NCI-H69 (cell line): ENCODE results near the gene PAMR1.
"Not testable (repeated sequence)": the region's sequence is repeated elsewhere in the genome, so short reads cannot be mapped to it uniquely, and the experiment has no call there.

Experiments used
- DNase-seq: peaks from one replicate; lab custom pipeline; 2025; lab: John Stamatoyannopoulos, UW

PAMR1 gene

DNA sequence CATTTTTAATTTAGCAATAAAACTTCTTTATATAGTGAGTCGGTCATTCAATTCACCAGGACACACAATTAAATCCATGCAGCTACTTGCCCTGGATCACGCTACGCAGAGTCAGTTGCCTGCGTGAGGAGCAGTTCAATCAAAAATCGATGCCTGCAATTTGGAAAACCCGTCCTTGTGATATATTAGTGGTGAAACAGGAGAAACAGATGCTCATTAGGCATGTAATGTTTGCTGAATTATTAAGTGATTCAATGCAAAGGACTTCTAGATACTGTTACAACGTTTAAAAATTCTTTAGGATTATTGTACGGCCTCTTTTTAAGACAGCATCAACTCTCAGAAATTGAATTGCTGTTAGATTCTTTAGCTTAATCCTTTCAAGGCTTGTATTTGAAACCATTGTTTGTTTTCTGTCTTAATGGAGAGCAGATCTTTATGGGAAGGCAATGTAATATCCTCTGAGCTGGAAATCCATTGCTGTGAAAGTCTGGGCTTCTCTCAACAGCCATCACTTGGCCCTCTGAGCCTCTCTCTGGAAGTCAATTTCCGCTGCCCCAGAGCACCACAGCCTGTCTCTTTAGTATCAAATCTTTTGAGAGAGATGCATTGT, 20.1 kb upstream of the PAMR1 start:
- DNase-seq: no peak

DNA sequence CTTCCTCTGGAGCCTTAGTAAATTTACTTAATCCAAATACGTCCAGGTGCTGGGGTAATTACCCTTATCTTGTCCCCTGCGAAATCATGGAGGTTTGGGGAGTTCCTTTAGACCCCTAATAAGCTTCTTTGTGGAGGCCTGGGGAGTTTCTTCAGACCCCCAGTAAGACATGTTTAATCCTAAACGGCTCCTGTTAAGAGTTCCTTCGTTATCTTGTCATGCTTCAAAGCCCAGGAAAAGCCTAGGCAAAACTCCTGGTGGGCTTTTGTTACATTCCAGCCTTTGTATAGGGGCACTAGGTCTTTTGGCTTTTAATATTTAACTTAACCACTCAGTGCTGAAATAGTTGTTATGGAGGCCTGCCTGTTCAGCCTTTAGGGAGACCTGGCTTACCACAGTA, 18.1 kb upstream of the PAMR1 start:
- DNase-seq: no peak

DNA sequence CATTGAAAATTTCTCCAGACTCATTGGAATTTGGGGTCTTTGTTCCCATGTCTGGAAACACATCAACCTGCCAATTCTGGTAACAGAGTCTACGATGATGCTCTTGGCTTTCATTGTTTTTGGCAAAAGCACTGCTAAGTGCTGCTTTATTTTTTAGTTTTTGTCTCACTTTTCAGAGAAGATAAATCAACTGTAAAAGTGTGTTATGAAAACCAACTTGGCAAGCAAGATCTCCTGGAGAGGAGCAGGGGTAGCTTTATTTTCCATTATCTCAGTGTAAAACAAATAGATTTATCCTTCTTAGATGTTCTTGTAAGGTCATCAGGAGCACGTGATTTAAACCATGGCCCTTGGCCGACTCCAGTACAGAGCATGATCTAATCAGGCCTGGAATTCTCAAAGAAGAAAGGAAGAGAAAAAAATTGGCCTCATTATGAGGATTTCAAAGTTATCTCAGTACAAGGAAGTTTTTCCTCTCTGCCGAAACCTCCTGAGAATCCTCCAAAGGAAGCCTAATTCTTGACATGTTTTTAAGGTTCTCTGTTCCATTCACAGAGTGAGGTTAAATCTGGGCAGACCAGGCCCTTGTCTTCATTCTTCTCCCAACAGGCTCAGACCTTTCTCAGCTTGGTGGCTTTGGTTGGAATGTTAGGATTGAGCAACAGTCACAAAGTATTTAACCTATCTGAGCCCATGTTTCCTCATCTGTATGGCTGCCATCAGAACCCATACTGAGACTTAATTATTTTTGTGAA, 16.4 kb upstream of the PAMR1 start:
- no peak for DNase-seq

DNA sequence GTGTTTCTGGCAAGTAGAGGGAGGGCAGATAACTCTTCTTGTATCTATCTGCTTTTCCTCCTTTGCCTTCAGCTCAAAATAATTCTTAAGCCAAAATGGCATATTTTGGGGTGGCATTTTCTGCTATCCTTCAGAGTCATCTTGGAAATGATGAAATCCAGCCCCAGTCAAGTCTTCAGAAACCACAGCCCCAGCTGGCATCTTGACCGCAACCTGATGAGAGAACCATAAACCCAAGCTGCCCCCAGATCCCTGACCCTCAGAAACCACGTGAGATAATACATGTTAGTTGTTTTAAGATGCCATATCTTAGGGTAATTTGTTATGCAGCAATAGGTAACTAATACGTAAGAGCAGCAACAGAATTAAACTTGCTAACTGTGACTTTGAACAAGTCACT, 15.1 kb upstream of the PAMR1 start:
- DNase-seq: no peak

DNA sequence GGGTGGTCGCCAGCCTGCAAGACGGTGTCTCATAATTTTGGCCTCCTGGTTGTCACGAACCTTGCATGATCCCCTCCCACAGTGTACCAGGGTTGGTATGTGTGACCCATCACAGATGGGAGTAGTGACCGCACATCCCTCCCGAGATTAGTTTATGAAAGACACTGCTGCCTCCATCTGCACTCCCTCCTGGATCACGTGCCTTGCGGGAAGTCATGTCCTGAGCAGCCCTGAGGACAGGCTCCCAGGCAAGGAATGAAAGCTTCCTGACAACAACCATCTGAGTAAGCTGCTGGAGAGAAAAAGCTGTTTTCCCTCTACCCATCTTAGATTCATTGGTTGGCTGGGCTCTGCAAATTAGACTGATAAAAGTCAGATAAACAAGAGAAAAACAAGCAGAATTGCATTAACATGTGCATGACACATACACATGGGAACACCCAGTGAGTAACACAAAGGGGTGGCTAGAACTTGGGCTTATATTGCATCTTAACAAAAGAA, 14.4 kb upstream of the PAMR1 start:
- no peak for DNase-seq

DNA sequence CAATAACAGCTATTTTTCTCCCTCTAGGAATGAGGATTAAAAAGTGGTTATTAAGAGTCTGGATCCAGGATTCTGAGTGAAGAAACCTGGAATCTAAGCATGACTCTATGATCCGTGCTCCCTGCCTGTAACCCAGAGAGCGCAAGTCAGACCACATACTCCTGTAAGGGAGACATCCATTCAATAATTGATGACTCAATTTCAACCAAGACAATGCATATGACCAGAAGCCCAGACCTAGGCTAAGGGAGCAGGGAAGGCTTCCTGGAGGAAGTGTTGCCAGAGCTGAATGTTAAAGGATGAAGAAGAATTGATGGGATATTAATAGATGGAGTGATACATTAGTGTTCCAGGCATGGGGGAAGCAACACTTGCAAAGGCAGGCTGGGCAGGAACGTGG, 13.8 kb upstream of the PAMR1 start:
- DNase-seq: no peak

DNA sequence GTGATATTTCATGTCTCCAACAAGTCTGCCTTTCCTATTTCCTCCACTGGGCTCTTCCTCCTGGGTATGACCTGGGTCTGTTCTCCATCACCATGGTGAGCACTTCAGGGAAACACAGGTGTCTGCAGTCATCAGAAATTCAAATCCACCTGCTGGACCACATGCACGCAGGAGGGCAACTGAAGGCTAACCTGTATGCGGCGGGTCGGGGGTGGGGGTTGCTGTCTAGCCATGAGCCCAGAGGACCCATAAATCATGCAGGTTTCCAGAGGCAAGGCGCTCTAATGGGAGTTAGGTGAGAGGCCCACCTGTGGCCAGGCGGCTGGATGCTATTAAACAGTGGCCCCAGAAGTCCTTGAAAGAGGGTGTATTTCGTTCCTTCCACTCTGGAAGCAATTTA, 11.1 kb upstream of the PAMR1 start:
- peak; percentile 91 for DNase-seq

DNA sequence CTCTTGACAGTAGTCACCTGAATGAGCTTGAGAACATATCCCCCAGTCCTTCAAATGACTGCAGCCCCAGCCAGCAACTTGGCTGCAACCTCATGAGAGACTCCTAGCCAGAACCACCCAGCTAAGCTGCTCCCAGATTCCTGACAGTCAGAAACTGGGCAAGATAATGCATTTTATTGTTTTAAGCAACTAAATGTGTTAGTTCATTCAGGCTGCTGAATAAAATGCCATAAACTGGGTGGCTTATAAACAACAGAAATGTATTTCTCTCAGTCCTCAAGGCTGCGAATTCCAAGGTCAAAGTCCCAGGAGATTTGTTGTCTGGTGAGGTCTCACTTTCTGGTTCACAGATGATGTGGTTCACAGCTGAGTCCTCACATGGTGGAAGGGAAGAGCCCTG, 5.8 kb upstream of the PAMR1 start:
- no peak for DNase-seq

DNA sequence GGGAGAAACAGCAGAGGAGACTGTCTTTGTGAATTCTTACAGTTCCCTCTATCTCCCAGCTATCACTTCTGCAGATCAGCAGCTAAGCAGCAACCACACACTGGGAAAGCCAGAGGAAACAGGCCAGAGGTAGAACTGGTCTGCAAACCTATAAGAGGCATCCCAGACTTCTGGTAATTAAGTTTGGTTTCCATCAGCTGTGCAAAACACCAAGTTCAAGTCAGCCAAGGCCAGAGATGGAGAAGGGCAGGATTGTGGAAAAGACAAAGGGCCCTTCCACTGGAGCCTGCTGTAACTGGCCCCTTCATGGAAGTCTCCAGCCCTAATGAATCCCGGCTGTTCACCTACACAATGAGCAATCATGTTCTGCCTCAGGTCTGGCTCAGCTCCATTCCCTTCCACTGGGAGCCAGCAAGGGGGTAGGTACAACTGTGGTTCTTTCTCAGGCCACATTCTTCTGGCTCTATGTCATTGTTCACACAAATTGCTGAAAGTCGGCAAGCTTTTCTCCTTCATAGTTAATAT, 4.6 kb upstream of the PAMR1 start:
- no peak for DNase-seq

DNA sequence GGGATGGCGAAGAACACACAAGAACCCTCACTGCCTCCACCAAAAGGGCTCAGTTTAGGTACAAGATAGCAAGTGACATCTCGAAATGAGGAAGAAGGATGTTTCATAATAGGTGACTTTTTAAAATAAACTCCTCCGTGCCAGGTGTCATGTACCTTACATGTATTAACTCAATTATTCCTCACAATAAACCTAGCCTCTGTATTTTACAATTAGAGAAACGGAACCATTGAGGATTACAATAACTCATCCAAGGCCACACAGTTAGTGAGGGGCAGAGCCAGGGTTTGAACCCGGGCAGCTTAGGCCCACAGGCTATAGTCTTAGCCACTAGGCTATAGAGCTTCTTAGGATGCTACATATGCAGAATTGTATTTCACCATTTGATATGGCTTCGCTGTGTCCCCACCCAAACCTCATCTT, 965 bp upstream of the PAMR1 start:
- peak; percentile 89 for DNase-seq

DNA sequence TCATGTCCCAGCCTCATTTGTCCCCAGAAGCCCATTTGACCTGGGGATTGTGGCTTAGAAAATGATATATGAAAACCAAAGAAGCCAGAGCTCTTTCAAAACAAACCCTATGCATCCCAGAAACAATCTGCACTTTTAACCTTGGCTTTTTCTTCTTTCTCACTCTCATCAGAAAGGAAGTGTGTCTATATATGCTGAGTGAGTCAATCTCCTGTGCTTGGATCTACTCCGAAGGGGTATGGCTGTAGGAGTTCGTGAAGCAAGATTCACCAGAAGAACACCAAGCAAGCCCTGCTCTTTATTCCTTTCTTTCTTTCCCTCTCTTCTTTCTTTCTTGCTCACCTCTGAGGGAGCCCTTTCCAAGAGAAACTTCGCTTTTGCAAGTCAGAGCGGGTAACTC, 636 bp downstream of the PAMR1 start:
- no peak for DNase-seq

DNA sequence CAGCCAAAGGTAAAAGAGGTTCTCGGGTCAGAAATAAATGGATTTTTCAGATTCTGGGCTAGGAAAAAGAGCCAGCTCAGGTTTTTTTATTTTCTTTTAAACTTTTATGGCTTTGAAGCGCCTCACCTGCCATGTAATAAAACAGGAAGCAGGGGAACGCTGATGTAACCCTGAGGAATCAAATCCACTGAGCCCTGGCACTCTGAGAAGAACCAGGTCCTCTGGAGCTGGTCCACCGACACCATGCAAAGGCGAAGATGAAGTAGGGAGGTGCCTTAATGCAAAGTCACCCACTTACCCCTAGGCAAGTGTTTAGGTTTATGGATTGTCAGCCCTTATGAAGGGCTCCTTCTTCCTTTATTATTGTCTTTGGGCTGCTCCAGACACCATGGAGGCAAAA, 1.6 kb downstream of the PAMR1 start:
- DNase-seq: no peak

DNA sequence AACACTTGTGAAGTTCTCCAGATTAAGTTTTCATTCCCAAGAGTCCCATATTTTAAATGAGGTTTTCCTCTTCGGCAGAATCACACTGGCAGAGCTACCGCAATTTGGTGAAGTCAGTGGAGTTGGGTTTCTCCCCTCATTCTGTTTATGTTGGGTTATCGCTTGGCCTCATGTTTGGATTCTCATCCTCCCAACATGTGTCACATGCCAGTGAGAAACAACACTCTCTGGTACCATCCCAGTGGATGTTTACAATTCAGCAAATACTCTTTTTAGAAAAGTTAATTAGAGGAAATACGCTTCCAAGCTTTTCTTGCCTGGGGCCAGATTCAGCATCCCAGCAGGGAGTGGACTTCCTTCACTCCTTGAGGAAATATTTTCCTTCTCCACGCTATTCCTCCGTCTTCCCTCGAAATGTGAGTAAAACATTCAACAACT, 2.1 kb downstream of the PAMR1 start:
- DNase-seq: peak; percentile 69

DNA sequence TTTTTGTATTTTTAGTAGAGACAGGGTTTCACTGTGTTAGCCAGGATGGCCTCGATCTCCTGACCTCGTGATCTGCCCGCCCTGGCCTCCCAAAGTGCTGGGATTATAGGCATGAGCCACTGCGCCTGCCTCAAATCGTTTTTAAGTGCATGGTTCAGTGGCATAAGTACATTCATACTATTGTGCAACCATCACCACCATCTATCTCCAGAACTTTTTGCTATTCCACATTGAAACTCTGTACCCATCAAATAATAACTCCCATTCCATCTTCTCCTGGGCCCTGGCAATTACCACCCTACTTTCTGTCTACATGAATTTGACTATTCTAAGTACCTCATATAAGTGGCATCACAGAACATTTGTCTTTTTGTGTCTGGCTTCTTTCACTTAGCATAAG, 3.3 kb downstream of the PAMR1 start:
- DNase-seq: not testable (repeated sequence)

DNA sequence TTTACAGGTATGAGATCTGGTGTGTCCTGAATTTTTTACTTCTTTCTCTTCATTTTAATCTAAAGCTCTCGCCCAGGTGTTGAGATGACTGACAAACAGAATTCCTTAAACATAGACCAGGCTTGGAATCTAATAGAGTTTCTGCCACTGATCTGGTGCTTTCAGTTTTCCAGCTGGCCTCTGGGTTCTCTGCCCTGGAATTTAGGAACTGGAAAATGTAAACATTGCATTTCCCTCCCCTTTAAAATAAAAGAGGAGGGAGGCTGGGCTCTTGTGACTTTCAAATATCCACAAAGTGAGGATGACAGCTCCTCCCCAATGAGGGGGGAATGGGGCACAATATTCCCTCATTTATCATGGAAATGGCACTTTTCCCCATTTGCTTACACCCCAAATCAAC, 5.0 kb downstream of the PAMR1 start:
- no peak for DNase-seq

DNA sequence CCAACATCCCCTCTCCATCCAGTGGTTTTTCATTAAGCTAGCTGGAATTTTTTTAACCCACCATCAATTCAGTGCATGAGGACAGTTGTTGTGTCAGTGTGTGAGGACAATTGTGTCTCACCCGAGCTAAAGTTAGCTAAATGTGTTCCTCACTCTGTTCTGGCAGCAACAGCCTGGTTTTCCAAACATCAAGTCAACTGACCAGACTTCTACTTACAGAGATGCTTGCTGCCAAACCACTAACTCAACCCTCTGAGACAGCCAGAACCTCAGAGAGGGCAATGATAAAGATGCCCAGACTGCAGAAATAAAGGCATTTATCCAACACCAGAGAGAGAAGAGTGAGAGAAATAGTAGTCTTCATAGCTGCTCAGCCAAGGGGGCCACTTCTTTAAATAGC, 6.7 kb downstream of the PAMR1 start:
- DNase-seq: no peak

DNA sequence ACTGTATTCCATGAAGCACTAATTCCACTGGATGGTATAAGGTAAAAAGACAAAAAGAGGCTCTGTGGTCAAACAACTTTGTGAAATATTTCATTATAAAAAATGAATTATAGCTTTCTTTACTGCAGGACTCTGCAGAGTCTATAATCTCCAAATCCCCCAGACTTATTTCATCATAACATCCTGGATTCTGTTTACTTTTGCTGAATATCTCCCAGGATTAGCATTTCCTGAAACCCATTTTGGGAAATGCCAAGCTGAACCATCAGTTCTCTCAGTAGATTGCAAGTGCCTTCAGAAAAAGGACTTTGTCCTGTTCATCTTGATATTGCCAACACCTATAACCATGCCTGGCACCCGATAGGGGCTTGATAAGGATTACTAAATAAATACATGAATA, 7.9 kb downstream of the PAMR1 start:
- DNase-seq: no peak

DNA sequence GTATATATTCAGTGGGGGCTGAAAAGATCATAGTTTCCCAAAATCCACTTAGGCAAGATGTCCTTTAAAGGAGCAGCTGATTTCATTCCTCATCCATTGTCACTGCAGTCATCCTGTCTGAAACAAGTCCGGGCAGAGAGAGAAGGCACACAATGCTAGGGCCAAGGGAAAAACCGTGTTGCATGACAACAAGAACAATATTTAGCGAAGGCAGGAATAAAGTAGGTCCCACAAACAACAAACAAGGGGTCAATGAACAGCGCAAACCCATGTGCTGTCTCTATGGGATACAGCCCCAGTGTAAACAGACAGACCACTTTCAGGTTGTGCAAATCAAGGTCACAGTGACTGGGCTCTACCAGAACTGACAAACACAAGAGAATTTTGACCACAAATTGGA, 9.0 kb downstream of the PAMR1 start:
- no peak for DNase-seq

DNA sequence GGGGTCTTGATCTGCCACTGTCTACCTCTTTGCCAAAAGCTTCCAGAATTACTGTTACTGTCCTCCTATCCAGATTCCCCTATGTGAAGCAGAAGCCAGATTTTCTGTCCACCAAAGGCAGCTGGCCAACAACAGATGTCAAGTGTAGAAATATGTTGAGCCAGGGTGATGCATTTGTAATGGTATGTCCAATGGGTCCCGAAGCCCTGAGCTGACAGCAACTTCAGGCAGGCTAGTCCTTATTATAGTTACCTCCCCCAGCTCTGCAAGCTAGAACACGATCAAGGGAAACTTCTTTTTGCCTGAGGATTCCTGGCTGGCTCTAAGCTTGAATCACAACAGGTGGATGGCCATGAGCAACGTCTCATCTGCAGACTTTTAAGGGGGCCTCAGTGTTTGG, 10.2 kb downstream of the PAMR1 start:
- no peak for DNase-seq

DNA sequence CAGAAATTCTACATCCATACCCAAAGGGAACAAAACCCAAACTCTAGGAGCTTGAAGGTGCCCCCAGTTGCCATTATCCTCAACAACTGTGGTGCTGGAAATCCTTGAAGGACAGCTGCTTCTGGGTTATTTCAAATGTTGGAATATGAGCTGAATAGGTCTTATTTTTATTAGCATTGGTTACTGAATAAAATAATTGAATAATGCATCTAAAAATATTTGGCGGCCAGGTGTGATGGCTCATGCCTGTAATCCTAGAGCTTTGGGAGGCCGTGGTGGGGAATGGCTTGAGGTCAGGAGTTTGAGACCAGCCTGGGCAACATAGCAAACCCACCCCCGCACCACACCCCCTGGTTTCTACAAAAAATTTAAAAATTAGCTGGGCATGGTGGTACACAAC, 10.9 kb downstream of the PAMR1 start:
- DNase-seq: no peak

DNA sequence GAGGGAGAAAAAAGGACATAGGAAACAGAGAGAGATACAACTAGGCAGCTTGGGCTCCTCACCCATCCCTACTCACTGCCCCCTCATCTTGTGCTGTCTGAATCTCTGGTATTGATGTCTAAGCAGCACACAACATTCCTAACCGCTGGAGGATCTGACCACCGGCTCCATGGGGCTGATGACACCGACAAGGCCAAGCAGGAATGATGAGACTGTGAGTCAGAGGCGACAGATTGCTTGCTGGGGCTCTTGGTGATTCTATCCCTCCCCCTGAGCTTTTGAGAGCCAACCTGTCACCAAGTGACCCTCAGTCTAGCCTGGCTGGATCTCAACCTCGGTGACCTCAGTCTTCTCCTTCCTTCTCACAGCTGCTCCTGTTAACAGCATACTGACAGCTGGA, 13.8 kb downstream of the PAMR1 start:
- DNase-seq: peak; percentile 21

DNA sequence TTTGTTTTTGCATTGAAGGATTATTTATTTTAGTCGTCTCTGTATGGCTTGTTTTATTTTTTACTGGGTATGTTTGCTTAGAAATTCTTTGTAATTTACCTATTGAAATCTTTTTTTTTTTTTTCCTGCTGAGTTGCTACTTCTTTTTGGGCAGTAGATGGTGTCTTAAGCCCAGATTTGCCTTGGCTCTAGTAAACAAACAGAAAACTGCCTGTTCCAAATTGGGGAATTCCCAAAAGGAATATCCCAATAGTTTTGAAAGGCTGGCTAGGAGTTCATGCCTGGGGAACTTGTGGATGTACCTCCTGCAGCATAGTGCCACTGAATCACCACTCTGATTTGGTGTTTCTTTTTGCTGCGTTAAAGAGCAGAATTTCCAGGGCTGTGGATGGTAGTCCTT, 17.7 kb downstream of the PAMR1 start:
- DNase-seq: peak; percentile 23

DNA sequence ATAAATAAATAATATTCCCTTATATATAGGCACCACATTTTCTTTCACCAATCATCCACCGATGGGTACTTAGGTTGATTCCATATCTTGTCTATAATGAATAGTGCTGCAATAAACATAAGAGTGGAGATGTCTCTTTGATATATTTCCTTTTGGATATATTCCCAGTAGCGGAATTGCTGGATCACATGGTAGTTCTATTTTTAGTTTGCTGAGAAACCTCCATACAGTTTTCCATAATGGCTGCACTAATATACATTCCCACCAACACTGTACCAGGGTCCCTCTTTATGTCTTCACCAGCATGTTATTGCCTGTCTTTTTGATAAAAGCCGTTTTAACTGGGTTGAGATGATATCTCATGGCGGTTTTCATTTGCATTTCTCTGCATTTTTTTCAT, 23.6 kb downstream of the PAMR1 start:
- DNase-seq: no peak

DNA sequence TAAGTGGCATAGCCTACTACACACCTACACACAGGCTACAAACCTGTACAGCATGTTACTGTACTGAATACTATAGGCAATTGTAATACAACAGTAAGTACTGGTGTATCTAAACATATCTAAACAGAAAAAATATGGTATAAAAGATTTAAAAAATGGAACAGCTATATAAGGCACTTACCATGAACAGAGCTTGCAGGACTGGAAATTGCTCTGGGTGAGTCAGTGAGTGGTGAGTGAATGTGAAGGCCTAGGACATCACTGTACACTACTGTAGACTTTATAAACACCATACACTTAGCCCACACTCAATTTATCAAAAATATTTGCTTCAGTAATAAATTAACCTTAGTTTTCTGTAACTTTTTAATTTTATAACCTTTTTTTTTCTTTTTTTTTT, 24.7 kb downstream of the PAMR1 start:
- DNase-seq: no peak
